ENCODE results near the gene TOM1L2. TPM values are rescaled to one million over a fixed set of nuclear protein-coding genes. Genes with fewer than 3 reads are reported as not detected.

The TOM1L2 gene
- polyA plus RNA-seq, 1 donor from 2014 or later, result 40.9 TPM

DNA sequence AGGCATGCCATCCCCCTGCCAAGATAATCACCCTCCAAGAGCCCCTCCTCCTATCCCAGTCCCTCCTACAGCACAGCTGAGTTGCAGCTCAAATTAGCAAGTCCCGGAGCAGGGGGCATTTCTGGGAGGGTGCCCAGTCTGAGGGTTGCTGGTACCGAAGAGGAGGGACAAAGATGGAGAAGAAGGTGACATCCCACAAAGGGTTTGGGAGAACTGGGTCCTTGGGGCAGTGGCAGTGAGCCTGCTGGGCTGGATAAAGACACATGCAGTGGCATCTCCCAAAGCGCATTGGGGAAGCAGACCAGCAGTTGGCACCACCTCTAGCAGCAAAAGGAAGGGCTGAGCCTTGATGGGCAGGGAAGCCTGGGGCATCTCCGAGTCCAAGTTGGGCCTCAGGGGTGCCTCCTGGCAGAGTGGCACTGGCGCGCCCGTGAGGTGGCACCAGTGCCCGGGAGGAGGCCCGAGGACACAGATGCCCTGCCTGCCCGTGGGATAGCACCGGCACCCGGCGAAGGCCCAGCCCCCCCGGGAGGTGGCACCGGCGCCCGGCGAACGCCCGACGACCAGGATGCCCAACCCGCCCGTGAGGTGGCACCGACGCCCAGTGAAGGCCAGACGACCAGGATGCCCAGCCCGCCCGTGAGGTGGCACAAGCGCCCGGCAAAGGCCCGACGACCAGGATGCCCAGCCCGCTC, 622 bp downstream of the TOM1L2 start:
- no peaks in the 10 kb centered on the region for H3K9me2 ChIP-seq (ENCODE audit: insufficient read depth, low read length)
- no peaks in the 10 kb centered on the region for H3F3A ChIP-seq (ENCODE audit: insufficient read depth, low read length, poor library complexity, severe bottlenecking)
- H4K20me1 ChIP-seq (ENCODE audit: insufficient read depth), result no peaks in the 10 kb centered on the region
- no peaks in the 10 kb centered on the region for H3K27me3 ChIP-seq (ENCODE audit: insufficient read depth, low read depth, low read length)
- peak overlapping the region; percentile 53 for H3K27ac ChIP-seq (ENCODE audit: low read length)
- H3K79me2 ChIP-seq (replicated peaks; ENCODE audit: insufficient read depth, low read length), result peaks cover 29% of the 10 kb centered on the region
- H3K9ac ChIP-seq (ENCODE audit: low read length), result peak overlapping the region; percentile 85
- no peak overlapping the region for H2AFZ ChIP-seq (ENCODE audit: low read depth, low read length)
- TF ChIP-seq MXI1 (conservative IDR thresholded peaks at IDR 0.05; ENCODE audit: poor library complexity, severe bottlenecking) (peak; percentile 40), EP300 (conservative IDR thresholded peaks at IDR 0.05; ENCODE audit: poor library complexity, severe bottlenecking) (no peak), REST (IDR thresholded peaks at IDR 0.05; ENCODE audit: borderline replicate concordance) (no peak)
- peak overlapping the region; percentile 96 for H3K4me3 ChIP-seq (ENCODE audit: low read length)
- H3K4me2 ChIP-seq (ENCODE audit: low read length), result peak overlapping the region; percentile 99
- H3K9me3 ChIP-seq (ENCODE audit: low read length), result no peaks in the 10 kb centered on the region
- H3K36me3 ChIP-seq (ENCODE audit: insufficient read depth, low read length), result no peaks in the 10 kb centered on the region

DNA sequence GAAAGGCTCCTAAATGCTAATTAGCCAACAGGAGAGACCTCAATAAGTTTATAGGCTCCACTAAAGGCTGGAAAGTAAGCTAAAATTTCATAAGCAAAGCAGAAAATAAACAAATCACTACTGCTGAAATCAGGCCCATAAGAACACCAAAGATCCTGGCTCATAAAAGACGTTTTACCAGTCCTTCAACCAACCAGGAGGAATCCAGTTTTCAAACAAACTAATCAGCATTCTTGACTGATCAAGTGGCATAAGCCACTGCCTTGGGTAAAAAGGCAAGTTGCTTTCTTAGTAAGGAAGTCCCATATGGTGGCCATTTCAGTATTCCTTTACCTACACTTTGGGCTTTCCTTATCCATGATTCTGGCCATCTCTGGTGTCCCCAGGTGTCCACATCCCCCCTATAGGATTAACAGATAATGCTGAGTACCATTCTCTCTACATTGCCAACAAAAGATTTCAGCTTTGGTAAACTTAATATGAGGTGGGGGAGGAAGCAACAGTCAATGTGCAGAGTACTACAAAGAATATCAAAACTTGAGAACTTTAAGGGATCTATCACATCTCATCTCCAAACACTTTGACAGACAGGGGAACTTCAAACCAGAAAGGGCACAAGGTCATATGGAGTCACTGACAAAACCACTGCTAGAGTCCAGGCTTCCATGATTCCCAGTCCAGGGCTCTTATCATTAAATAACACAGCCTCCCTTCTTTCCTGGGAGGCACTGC, 1.3 kb downstream of the TOM1L2 start:
- H3K79me2 ChIP-seq (replicated peaks; ENCODE audit: insufficient read depth, low read length), result peaks cover 33% of the 10 kb centered on the region

GRCh38 chr17:17966399-17966798, 5.8 kb downstream of the TOM1L2 start:
- Histone ChIP-seq H3K27me3 (ENCODE audit: insufficient read depth, low read depth, low read length) (no peaks in the 10 kb centered on the region), H3K4me2 (ENCODE audit: low read length) (no peak overlapping the region), H3K4me3 (ENCODE audit: low read length) (no peak overlapping the region), H3K79me2 (replicated peaks; ENCODE audit: insufficient read depth, low read length) (peaks cover 32% of the 10 kb centered on the region), H3K27ac (ENCODE audit: low read length) (no peak overlapping the region), H3K9me2 (ENCODE audit: insufficient read depth, low read length) (no peaks in the 10 kb centered on the region), H3K36me3 (ENCODE audit: insufficient read depth, low read length) (no peaks in the 10 kb centered on the region), H3K9me3 (ENCODE audit: low read length) (no peaks in the 10 kb centered on the region), H4K20me1 (ENCODE audit: insufficient read depth) (no peaks in the 10 kb centered on the region), H2AFZ (ENCODE audit: low read depth, low read length) (no peak overlapping the region), H3K9ac (ENCODE audit: low read length) (no peak overlapping the region), H3F3A (ENCODE audit: insufficient read depth, low read length, poor library complexity, severe bottlenecking) (no peaks in the 10 kb centered on the region)
- TF ChIP-seq EP300 (conservative IDR thresholded peaks at IDR 0.05; ENCODE audit: poor library complexity, severe bottlenecking) (no peak), TAF1 (IDR thresholded peaks at IDR 0.05; ENCODE audit: low read depth) (no peak), RAD21 (conservative IDR thresholded peaks at IDR 0.05) (no peak), EZH2 (IDR thresholded peaks at IDR 0.05; ENCODE audit: borderline replicate concordance, insufficient read depth, low read length, poor library complexity, severe bottlenecking) (no peak), SMC3 (conservative IDR thresholded peaks at IDR 0.05; ENCODE audit: poor library complexity) (no peak), MXI1 (conservative IDR thresholded peaks at IDR 0.05; ENCODE audit: poor library complexity, severe bottlenecking) (no peak)
- TF ChIP-seq, protein P1, sequence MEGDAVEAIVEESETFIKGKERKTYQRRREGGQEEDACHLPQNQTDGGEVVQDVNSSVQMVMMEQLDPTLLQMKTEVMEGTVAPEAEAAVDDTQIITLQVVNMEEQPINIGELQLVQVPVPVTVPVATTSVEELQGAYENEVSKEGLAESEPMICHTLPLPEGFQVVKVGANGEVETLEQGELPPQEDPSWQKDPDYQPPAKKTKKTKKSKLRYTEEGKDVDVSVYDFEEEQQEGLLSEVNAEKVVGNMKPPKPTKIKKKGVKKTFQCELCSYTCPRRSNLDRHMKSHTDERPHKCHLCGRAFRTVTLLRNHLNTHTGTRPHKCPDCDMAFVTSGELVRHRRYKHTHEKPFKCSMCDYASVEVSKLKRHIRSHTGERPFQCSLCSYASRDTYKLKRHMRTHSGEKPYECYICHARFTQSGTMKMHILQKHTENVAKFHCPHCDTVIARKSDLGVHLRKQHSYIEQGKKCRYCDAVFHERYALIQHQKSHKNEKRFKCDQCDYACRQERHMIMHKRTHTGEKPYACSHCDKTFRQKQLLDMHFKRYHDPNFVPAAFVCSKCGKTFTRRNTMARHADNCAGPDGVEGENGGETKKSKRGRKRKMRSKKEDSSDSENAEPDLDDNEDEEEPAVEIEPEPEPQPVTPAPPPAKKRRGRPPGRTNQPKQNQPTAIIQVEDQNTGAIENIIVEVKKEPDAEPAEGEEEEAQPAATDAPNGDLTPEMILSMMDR (IDR thresholded peaks at IDR 0.05; ENCODE audit: poor library complexity, severe bottlenecking), result no peak

More for the DNA sequence above, 1.3 kb downstream of the TOM1L2 start:
- Histone ChIP-seq H3K27me3 (ENCODE audit: insufficient read depth, low read depth, low read length) (no peaks in the 10 kb centered on the region), H3K4me3 (ENCODE audit: low read length) (peak overlapping the region; percentile 96), H3F3A (ENCODE audit: insufficient read depth, low read length, poor library complexity, severe bottlenecking) (no peaks in the 10 kb centered on the region), H3K27ac (ENCODE audit: low read length) (no peak overlapping the region), H3K9ac (ENCODE audit: low read length) (peak overlapping the region; percentile 85), H2AFZ (ENCODE audit: low read depth, low read length) (no peak overlapping the region), H3K9me3 (ENCODE audit: low read length) (no peaks in the 10 kb centered on the region), H3K9me2 (ENCODE audit: insufficient read depth, low read length) (no peaks in the 10 kb centered on the region), H4K20me1 (ENCODE audit: insufficient read depth) (no peaks in the 10 kb centered on the region), H3K36me3 (ENCODE audit: insufficient read depth, low read length) (no peaks in the 10 kb centered on the region), H3K4me2 (ENCODE audit: low read length) (peak overlapping the region; percentile 99)
- no peak for TF ChIP-seq SMC3 (conservative IDR thresholded peaks at IDR 0.05; ENCODE audit: poor library complexity)

Measured in neural cell (in vitro differentiated cells).